GM13976 (cell line): ENCODE data around the gene LRP1B.

ENCODE experiments used
- DNase-seq: peaks from one replicate; pipeline ENCODE4 v3.0.0; 2012; ENCODE audit warnings: low spot score
- in situ Hi-C: fragments of 300-500 bp; cut with MboI; formaldehyde crosslinking; loops from one replicate; pipeline ENCODE4 v1.12.0; 2022; ENCODE audit warnings: low sequenced_read_pairs, mixed read lengths, inconsistent platforms; ENCODE audit not compliant: unreplicated experiment
- TF ChIP-seq, protein P1 (sequence below): IDR thresholded peaks from 2 replicates; pipeline ENCODE4 v1.5.1; 2012; ENCODE audit warnings: borderline replicate concordance, mild to moderate bottlenecking; ENCODE audit not compliant: insufficient read depth; ENCODE audit errors: extremely low read depth, missing control alignments, control extremely low read depth

LRP1B gene

DNA sequence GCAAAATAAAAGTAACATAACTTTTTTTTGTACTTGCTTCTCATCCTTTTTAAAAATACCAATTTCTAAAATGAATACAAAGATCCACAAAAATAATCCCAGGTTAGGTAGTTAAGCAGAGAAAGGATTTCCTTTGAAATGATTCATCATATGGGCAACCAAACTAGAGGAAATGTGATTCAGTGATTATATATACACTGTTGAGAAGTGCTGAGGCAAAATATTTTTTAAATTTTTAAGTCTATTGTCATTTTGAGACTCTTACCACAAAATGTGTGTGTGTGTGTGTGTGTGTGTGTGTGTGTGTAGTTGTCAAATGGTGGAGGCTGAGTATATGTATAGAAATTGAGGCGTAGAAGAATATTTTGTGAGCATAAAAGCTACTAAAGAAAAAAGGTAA, 1075.3 kb downstream of the LRP1B start:
- TF ChIP-seq, protein P1, sequence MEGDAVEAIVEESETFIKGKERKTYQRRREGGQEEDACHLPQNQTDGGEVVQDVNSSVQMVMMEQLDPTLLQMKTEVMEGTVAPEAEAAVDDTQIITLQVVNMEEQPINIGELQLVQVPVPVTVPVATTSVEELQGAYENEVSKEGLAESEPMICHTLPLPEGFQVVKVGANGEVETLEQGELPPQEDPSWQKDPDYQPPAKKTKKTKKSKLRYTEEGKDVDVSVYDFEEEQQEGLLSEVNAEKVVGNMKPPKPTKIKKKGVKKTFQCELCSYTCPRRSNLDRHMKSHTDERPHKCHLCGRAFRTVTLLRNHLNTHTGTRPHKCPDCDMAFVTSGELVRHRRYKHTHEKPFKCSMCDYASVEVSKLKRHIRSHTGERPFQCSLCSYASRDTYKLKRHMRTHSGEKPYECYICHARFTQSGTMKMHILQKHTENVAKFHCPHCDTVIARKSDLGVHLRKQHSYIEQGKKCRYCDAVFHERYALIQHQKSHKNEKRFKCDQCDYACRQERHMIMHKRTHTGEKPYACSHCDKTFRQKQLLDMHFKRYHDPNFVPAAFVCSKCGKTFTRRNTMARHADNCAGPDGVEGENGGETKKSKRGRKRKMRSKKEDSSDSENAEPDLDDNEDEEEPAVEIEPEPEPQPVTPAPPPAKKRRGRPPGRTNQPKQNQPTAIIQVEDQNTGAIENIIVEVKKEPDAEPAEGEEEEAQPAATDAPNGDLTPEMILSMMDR, result no peak
- DNase-seq, result no peak
- in situ Hi-C loops, result no loop called here

DNA sequence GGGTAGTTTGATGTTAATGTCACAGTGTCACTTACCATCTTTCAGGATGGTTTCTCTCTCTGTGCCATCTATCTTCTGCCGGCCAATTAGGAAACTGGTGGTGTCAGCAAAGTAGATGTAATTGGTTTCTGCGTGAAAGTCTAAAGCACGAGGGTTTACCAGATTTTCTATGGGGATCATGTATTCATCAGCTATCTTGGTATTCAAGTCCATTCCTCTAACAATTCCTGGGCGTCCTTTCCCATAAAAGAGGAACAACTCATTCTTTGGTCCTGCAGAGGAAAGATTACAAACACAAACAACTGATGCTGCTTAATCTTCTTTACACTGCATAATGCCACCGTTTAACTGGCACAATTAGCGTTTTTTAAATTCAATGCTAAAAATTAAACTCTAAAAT, 1081.9 kb downstream of the LRP1B start:
- in situ Hi-C loops, result no loop called here
- DNase-seq, result no peak
- TF ChIP-seq, protein P1, result no peak

GRCh38 chr2:141041281-141041680, 1089.5 kb downstream of the LRP1B start:
- TF ChIP-seq, protein P1, result no peak
- DNase-seq, result no peak
- in situ Hi-C loops, result no loop called here

GRCh38 chr2:141038341-141038740, 1092.5 kb downstream of the LRP1B start:
- in situ Hi-C loops, result no loop called here
- no peak for DNase-seq
- TF ChIP-seq, protein P1, result no peak

- TF ChIP-seq, protein P1, result no peak
- in situ Hi-C loops, result no loop called here
Observed at GRCh38 chr2:141037361-141037760, 1093.5 kb downstream of the LRP1B start.

DNA sequence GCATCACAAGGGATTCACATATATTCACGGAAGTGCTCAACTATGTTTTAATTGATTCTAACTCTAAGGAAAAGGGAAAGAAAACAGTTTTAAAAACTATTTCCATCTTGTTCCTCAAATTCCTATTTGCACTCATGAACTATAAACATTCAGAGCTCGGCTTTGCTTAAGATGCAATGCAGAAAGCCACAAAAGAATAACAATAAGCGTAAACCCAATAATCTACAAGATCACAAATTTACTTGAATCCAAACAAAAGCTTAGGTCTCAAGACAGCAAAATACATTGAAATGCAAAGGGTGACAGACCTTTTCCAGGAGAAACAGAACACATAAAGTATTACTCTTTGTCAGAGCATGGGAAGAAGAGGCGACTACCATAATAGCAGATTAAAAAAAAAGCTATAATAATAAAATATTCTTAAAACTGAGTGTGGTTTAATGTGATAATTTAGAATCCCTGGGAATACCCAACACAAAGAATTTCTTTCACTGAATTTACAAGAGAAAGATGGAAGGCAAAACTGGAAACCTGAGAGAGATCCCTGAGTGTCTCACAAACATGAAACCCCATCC, 1094.9 kb downstream of the LRP1B start:
- in situ Hi-C loops, result no loop called here
- TF ChIP-seq, protein P1, result no peak
- no peak for DNase-seq

More at GRCh38 chr2:141037361-141037760, 1093.5 kb downstream of the LRP1B start:
- no peak for DNase-seq
